ENCODE measurements around the gene EIF3D. TPM values are rescaled to one million over a fixed set of nuclear protein-coding genes. Genes with fewer than 3 reads are reported as not detected.

The EIF3D gene
- total RNA-seq, 4 donors from 2014 or later = 247 to 409 (median 332) TPM

DNA sequence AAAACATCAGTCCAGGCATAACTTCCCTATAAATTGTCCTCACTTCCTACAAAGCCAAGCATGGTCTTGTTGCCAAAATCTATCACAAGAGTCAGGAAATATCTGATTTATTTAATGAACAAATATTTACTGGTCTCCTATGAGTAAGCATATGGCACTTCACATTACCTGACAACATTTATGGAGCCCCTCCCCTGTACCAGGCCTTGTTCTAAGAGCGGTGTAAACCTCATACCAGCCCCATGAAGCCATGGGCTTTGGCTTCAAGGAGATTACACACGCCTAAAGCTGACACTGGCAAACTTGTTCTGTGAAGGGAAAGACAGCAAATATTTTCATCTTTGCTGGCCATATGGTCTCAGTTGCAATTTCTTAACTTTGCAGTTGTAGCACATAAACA is 43.0 kb upstream of the EIF3D start:
- Histone ChIP-seq H3K27ac (no peak overlapping the region), H3K27me3 (peaks cover 6% of the 10 kb centered on the region), H3K9me3 (no peaks in the 10 kb centered on the region), H3K4me3 (no peak overlapping the region), H3K36me3 (no peaks in the 10 kb centered on the region), H3K4me1 (no peaks in the 10 kb centered on the region)
- WGBS = 80% methylated on average over 2 of the region's 2 CpGs
- no peak for DNase-seq (ENCODE audit: low spot score in 2 of 2)
- TF ChIP-seq POLR2A (IDR thresholded peaks at IDR 0.05) = no peak
- TF ChIP-seq, protein P1, sequence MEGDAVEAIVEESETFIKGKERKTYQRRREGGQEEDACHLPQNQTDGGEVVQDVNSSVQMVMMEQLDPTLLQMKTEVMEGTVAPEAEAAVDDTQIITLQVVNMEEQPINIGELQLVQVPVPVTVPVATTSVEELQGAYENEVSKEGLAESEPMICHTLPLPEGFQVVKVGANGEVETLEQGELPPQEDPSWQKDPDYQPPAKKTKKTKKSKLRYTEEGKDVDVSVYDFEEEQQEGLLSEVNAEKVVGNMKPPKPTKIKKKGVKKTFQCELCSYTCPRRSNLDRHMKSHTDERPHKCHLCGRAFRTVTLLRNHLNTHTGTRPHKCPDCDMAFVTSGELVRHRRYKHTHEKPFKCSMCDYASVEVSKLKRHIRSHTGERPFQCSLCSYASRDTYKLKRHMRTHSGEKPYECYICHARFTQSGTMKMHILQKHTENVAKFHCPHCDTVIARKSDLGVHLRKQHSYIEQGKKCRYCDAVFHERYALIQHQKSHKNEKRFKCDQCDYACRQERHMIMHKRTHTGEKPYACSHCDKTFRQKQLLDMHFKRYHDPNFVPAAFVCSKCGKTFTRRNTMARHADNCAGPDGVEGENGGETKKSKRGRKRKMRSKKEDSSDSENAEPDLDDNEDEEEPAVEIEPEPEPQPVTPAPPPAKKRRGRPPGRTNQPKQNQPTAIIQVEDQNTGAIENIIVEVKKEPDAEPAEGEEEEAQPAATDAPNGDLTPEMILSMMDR (IDR thresholded peaks at IDR 0.05) = no peak
- TF ChIP-seq POLR2AphosphoS5 (IDR thresholded peaks at IDR 0.05) = no peak
- TF ChIP-seq EP300 (IDR thresholded peaks at IDR 0.05) = no peak

DNA sequence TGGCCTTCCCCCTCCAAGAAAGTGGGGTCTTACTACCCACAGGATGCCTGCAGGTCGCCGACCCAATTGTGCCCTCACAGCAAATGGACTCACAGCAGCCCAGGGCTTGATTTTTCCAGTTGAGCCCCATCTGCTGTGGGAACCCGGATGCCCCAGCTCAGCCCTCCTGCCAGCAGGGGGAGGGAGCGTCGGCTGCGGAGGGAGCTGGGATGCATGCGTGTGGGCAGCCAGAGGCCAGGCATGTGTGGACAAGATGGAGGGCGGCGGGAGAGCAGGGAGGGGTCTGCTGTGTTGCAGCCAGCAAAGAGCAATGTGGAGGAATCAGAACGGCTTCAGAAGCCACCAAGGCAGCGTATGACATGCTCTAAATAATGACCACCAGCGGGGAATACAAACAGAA is 41.0 kb upstream of the EIF3D start:
- Histone ChIP-seq H3K4me3 (no peak overlapping the region), H3K4me1 (no peaks in the 10 kb centered on the region), H3K9me3 (no peaks in the 10 kb centered on the region), H3K27me3 (peaks cover 15% of the 10 kb centered on the region), H3K27ac (no peak overlapping the region), H3K36me3 (no peaks in the 10 kb centered on the region)
- DNase-seq (ENCODE audit: low spot score in 2 of 2) = no peak
- 34% methylated on average over 6 of the region's 12 CpGs for WGBS
- TF ChIP-seq POLR2AphosphoS5 (IDR thresholded peaks at IDR 0.05) = no peak
- TF ChIP-seq, protein P1 (IDR thresholded peaks at IDR 0.05) = no peak
- TF ChIP-seq POLR2A (IDR thresholded peaks at IDR 0.05) = no peak
- no peak for TF ChIP-seq EP300 (IDR thresholded peaks at IDR 0.05)

DNA sequence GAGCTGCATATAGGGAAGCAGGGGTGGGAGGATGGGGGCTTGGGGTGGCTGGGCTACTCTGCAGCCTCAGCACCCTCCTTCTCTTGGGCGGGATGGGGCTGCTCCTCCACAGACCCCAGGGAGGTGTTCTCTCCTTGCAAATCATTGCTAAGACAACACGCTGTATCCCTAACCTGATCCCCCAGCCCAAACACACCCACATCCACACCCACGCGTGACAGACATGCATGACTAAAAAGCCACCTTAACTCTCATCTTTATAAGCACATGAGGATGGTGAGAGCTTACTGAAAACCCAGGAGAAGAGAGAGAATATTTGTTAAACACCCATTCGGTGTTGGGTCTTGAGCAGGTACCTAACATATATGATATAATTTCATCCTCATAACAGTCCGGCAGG is 39.9 kb upstream of the EIF3D start:
- TF ChIP-seq POLR2AphosphoS5 (IDR thresholded peaks at IDR 0.05) = no peak
- TF ChIP-seq, protein P1 (IDR thresholded peaks at IDR 0.05) = no peak
- no peak for TF ChIP-seq EP300 (IDR thresholded peaks at IDR 0.05)
- no peak for TF ChIP-seq POLR2A (IDR thresholded peaks at IDR 0.05)
- peaks cover 24% of the 10 kb centered on the region for H3K27me3 ChIP-seq

DNA sequence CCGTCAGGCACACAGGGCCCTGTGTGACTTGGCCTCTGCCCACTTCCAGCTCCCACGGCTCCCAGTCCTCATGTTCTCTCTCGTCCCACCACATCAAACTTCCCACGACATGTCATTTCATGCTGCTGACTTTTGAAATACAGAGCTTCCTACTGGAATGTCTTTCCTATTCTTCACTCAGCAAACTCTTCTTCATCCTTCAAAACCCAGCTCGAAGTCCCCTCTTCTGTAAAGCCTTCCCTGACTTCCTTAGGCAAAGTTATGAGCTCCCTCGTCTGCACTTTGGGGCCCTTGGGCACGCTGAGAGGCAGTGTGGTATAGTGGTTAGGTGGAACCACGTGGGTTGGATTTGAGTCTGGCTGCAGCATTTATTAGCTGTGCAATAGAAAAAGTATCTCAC is 37.8 kb upstream of the EIF3D start:
- TF ChIP-seq POLR2A (IDR thresholded peaks at IDR 0.05) (no peak), EP300 (IDR thresholded peaks at IDR 0.05) (no peak), POLR2AphosphoS5 (IDR thresholded peaks at IDR 0.05) (no peak)
- TF ChIP-seq, protein P1 (IDR thresholded peaks at IDR 0.05) = no peak
- Histone ChIP-seq H3K27ac (no peak overlapping the region), H3K36me3 (no peaks in the 10 kb centered on the region), H3K4me3 (no peak overlapping the region), H3K4me1 (no peaks in the 10 kb centered on the region), H3K9me3 (no peaks in the 10 kb centered on the region), H3K27me3 (peaks cover 31% of the 10 kb centered on the region)
- WGBS = 83% methylated on average over 8 of the region's 8 CpGs
- DNase-seq (ENCODE audit: low spot score in 2 of 2) = no peak

More for the DNA sequence above, 39.9 kb upstream of the EIF3D start:
- no peak overlapping the region for H3K27ac ChIP-seq
- H3K9me3 ChIP-seq = no peaks in the 10 kb centered on the region
- DNase-seq (ENCODE audit: low spot score in 2 of 2) = no peak
- WGBS = 88% methylated on average over 6 of the region's 6 CpGs
- H3K36me3 ChIP-seq = no peaks in the 10 kb centered on the region
- H3K4me3 ChIP-seq = no peak overlapping the region
- no peaks in the 10 kb centered on the region for H3K4me1 ChIP-seq

DNA sequence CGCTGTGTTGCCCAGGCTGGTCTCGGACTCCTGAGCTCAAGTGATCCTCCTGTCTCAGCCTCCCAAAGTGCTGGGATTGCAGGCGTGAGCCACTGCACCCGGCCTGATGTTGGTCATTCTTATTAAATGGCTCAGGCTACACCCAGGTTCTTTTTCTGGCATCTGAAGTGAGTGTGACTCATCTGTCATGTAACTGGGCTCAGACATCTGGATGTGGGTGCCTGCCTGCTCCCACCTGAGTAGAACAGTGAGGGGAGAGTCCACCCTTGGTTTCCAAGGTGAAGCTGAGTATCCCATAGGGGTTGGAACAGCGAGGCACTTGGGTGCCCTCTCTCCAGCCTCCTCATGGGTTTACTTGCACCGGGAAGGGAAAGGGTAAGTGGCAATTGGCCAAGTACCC is 36.7 kb upstream of the EIF3D start:
- WGBS = 73% methylated on average over 6 of the region's 6 CpGs
- no peak for DNase-seq (ENCODE audit: low spot score in 2 of 2)
- Histone ChIP-seq H3K36me3 (no peaks in the 10 kb centered on the region), H3K27ac (no peak overlapping the region), H3K9me3 (no peaks in the 10 kb centered on the region), H3K4me3 (no peak overlapping the region), H3K27me3 (peaks cover 31% of the 10 kb centered on the region), H3K4me1 (no peaks in the 10 kb centered on the region)
- TF ChIP-seq POLR2AphosphoS5 (IDR thresholded peaks at IDR 0.05) (no peak), EP300 (IDR thresholded peaks at IDR 0.05) (no peak), POLR2A (IDR thresholded peaks at IDR 0.05) (no peak)
- TF ChIP-seq, protein P1 (IDR thresholded peaks at IDR 0.05) = no peak
